HG02840 (cell line): ENCODE data around the gene HECTD4.

ENCODE experiments used
- ATAC-seq: cut with Tn5 transposase; IDR thresholded peaks from one replicate; pipeline ENCODE4 v1.9.1; 2021; ENCODE audit warnings: mild to moderate bottlenecking, moderate library complexity, moderate number of reproducible peaks; ENCODE audit not compliant: unreplicated experiment, low FRiP score

Gene HECTD4

DNA sequence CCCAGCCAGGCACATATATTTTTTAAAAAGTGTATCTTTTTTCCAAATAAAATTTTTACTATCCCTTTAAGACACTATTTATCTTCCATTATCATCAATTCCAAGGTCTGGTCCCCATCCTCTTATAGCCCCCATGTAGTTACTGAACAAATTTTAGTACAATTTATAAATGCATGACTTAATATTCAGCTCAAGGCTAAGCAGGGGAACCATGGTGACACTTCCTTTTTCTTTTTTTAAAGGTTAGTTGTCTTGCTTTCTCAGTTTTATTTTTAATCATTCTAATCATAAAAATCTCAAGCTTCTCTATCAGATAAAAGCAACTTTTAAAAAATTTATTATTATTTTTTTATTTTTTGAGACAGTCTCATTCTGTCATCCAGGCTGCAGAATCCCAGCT is 164.6 kb downstream of the HECTD4 start:
- ATAC-seq: no peak

DNA sequence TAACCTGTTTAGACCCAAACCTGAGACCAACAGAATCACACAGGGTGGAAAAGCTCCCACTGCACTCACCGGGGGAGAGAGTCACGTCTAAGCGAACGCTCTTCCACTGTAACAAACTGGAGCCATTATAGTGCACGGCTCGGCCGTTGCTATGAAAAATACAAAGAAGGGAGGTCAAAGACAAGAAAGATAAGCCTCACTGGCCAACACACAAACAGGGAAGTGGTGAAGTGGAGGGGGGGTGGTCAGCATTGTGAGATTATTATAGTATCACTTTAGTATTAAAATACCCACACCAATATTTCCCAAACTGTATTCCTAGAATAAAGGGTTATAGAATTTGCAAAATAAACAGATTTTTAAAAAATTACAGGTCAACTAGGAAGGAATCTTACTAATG is 166.0 kb downstream of the HECTD4 start:
- no peak for ATAC-seq

DNA sequence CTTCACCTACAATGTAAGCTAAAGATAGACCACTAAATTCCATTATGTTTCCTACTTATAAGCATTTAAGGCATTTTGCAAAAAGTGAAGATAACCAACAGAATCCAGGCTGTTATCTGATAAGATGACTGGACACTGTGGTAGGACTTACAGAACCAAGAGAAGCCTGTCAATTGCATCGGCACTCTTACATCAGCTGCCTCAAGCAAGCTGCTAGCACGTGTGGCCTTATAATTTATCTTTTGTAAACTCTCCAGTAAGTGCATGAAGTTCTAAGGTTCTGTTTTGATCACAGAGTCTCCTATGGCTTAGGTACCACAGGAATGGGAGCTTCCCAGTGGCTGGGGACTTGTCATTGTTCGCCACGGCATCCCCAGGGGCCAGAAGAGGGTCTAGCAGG is 168.2 kb downstream of the HECTD4 start:
- ATAC-seq: no peak

DNA sequence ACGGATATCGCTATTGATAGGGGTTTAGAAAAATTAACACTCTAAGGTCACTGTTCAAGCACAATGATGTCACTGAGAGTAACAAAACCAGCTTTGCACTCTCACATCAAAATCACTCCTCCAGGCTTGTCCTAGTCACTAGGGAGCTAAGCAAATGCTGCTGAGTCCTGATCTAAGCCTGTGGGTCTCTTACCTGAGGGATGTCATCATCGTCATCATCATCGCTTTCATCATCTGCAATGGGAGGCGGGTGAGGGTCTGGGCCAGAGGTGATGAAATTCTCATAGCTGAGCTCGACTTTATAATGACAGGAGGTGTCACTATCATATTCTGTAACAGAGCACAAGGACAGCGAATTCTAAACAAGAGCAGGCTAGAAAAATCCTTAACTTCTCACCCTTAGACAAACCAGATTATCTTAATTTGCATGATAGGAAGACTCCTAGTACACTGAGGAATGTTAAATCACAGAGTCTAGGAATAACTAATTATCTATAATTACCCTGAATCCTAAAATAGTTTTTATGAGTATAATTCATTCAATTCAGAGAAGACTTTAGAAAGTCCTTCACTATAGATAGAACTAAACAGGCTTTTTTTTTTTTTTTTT is 173.8 kb downstream of the HECTD4 start:
- ATAC-seq: no peak

DNA sequence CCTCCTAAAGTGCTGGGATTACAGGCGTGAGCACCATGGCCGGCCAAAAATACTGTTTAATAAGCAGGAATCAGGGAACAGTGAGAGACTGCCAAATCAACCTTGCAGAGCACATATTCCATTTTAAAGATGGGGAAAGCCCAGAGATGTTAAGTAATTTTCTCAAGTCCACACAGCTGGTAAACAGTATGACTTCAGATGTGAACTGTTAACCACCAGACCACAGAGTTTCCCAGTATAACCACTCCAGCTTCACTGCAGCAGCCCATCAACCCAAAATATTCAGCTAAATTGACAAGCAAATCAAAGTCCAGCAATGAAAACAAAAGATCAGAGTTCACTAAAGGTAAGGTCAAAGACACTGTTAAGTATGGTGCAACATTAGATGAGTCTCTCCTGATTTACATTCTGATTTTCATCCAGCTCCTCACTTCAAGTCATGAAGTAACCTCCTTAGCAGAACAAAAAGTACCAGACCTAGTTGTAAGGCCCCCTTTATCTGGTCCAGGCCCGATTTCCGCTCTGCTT is 174.8 kb downstream of the HECTD4 start:
- no peak for ATAC-seq

DNA sequence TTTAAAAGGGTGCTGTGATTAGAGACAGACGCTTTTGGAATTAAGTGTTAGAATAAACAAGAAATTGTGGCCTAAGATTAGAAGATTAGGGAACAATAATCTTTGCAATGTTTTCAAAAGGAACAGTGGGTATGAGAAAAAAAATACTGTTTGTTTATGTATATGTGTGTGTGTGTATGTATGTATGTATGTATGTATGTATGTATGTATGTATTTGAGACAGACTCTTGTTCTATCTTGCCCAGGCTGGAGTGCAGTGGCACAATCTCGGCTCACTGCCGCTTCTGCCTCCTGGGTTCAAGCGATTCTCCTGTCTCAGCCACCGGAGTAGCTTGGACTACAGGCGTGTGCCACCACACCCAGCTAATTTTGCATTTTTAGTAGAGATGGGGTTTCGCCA is 175.3 kb downstream of the HECTD4 start:
- ATAC-seq: no peak

DNA sequence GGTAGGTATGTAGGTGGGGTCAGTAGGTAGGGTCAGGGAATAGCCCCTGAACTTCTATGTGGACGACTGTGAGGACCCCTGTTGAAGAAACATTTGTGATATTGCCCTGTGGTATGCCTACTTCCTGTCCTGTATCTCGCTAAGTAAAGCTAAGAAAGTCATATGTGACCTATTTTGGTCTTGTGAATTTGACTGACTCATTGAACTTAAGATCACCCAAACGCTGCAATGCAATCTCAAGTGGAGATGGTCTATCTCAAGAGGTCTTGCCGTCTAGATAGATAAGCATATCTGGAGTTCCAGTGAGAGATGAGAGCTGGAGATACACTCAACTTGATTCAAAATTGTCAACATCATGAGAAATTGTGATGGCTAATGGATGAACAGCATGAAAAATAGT is 183.1 kb downstream of the HECTD4 start:
- ATAC-seq: no peak

DNA sequence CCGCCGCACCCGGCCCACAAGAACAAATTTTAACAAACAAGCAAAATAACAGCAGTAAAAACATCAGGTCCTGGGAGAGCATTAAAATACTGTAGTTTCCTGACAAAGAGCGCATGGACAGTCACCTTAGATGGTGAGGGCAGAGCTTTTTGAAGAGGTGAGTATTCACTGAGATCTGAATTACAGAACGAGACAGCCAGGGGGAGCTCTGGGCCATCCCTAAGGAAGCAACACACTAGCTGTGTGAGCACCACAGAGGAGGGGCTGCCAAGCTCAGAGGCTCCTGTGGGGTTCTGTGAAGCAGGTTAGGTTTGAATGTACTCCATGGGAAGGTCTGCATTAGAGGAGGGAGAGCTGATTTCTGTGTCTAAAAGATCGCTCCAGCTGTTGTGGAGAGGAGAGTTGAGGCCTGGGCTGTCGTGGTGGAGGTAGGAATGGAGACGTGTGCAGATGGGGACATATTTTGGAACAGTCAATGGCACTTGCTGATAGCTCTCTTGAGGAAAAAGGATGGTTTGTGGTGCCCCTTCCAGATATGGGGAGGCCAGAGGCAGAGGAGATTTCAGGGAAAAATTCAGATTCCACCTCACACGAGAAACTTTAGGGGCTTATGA is 184.0 kb downstream of the HECTD4 start:
- no peak for ATAC-seq

DNA sequence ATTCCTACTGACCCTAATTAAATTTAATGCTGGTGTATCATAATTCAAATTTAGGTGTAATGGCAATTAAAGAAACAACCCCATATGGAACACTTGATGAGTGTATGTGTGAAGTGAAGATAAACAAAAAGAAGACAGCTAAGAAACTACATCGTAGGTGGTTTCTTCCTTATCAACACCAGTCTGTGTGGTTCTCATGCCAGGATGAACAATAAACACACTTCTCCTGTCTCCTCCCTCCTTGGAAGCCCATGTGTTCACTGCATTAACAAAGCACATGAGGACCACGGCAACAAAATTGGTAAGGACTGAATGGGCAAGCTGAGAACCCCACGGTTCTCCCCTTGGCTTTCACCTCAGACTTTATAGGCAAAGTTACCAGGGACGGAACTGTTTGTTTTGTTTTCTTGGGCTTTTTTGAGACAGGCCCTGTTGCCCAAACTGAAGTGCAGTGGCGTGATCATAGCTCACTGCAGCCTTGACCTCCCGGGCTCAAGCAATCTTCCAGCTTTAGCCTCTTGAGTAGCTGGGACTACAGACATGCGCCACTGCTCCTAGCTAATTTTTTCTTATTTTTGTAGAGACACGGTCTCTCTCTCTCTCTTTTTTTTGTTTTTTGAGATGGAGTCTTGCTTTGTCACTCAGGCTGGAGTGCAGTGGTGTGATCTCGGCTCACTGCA is 185.9 kb downstream of the HECTD4 start:
- no peak for ATAC-seq

DNA sequence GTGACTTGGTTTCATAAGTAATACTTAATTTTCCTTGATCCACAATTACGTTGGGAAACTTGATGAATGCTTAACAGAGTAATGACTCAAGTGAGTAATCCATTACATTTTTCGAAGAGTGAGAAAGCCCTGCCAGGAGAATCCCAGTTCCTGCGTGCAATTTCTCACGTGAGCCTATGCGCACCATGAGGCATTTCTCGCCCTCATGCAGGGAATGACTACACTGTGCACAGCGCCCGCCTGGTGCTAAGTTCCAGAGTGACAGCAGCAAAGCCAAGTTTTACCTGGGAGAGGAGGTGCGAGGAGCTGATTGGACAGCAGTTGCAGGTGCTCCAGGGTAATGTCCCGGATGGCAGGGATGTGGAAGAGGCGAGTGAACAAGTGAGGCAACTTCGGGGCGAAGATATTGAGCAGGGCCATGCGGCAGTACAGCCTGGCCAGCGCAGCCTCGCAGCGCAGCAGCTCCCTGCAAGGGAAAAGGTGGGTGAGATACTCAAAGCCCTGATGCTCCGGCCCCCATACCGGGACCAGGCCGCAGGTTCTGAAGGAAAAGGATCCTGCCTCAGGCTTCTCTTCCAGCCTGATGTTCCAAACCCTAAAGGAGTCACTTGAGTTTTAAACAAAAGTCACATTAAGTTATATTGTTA is 187.5 kb downstream of the HECTD4 start:
- no peak for ATAC-seq

DNA sequence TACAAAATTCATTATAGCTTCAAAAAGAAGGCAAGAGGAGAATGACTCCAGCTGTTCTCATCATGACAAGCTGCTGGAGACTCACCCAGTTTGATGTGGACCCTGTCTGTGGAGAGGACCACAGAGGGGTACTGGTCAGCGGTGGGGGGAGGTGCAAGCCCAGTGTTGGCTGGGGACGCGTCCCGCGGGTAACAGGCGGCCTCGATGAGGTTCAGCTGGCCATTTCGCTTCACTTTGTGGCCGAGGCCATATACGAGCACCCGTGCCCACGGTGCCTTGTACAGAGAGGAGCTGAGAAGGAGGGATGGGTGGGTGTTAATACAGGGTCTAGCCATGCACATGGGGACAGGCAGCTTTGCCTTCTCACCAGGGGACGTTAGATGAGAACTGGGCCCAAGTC is 189.8 kb downstream of the HECTD4 start:
- no peak for ATAC-seq

DNA sequence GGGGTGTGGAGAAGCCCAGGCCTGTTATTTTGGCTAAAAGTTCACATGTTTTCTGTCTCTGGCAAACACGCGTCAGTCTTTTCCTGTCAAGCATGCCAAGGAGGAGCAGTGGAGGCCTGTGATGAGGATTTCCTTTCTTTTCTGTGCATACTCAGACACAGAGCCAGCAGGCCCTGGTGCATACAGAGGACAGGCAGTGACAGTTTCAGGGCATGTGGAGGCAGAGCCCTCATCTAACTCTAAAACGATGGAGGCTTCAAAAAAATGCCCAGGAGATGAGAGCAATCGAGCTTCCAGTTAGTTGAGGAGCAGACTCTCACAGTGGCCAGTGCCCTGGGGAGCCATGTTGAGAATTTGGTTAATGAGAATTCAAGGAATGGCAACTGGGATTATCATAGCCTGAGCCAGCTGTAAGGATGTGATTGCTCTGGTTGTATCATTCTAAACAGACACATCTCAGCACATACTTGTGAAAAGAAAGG is 190.3 kb downstream of the HECTD4 start:
- no peak for ATAC-seq

DNA sequence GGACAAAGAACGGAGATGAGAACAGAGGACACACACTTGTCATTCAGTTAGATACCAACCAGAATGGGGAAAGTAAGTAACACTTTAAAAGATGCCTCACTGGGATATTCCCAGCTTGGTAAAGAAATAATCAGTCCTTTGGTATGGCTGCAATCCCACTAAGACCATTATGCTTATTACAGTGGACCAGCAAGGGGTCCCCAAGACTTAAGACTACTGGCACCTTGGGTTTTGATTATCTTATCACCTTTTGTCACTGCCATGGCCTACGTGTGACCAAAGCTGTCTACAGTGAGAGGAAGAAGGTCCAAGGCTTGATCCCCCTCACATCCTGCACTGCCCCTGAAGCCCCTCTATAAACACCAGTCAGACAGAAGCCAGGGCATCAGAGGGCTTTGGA is 191.0 kb downstream of the HECTD4 start:
- no peak for ATAC-seq

DNA sequence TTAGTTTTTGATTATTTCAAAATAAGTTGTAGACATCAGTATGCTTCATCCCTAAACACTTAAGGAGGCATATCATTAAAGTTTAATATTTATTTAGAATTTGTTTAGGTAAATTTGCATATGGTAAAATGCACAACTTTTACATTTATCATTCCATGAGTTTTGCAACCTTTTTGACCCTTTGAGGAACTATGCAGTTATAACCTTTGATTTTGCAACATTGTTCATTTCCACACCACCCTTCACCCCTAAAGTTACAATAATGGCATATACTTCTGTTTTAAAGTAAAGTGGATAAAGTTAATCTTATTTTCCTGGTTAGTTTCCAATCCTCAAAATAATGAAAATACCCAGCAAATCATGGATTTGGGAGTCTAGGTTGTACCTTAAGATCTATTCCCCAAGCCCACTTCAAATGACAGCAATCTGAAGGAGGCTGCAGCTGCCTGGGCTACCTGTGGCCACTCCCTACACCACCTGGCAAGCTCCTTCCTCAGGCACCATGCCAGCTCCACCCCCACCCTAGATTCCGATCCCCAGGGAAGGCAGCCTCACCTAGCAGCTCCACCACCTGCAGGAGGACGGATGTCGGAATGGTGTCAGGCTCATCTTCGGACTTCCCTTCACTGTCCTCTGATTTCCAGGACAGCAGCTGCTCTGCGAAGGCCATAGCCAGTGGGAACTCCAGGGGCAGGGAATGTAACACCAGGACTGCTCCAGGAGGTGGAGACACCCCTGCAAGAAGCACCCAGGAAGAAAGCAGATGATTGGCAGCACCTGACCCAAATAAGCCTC is 191.8 kb downstream of the HECTD4 start:
- ATAC-seq: no peak

DNA sequence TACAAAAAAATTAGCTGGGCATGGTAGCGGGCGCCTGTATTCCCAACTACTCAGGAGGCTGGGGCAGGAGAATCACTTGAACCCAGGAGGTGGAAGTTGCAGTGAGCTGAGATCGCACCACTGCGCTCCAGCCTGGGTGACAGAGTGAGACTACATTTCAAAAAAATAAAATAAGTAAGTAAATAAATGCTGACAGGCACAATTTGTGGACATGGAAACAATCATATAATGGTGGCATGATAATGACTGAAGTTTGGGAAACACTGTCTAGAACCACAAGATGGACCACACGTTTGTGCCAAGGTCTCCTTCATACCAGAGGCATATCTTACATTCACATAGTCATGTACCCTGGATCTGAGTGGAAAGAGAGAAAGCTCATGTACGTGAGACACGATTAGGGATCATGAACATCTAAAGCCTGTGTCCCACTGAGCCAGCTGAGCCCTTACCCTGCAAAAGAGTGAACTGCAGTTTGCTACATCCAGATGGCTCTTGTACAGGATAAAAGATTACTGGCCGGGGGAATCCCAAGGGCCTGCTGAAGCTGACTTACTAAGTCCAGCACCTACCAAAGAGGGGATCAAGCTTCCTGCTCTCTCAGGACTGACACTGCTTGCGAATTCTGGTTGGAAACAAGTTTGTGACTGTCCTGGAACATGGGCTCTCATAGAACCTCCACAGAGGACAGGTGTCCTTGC is 194.0 kb downstream of the HECTD4 start:
- no peak for ATAC-seq

DNA sequence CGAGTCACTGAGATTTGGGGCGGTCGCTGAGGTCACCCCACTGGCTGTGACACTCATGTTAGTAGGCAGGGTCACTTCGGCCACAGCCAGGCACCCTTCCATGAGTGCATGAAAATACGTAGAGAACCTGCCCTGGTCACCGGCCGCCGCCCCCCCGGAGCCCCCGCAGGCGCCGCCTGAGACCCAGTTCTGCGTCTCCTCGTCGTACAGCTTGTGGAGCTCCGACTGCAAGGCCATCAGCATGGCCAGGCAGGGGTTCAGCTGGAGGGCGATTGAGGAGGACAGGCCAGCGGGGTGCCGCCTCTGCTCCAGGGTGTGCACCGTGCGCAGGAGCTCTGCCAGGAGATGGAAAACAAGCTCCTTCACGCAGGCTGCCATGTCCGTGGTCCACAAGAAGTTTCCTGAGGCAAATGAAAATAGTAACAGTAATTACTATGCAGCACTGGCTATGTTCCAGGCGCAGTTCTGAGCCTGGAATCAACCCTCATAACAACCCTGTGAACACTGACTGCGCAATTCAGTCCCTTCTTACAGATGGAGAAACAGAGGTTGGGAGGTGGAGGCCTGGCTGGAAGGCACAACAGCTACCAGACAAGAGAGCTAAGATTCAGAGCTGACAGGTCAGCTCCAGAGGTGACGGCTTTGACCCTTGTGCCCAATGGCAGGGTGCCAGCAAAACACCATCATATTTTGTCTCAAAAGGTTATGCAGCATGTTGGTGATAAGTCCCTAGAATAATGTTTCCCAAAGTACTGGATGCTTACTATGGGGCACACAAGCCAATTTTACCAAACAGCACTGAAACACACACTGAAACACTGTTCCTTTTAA is 196.9 kb downstream of the HECTD4 start:
- no peak for ATAC-seq

DNA sequence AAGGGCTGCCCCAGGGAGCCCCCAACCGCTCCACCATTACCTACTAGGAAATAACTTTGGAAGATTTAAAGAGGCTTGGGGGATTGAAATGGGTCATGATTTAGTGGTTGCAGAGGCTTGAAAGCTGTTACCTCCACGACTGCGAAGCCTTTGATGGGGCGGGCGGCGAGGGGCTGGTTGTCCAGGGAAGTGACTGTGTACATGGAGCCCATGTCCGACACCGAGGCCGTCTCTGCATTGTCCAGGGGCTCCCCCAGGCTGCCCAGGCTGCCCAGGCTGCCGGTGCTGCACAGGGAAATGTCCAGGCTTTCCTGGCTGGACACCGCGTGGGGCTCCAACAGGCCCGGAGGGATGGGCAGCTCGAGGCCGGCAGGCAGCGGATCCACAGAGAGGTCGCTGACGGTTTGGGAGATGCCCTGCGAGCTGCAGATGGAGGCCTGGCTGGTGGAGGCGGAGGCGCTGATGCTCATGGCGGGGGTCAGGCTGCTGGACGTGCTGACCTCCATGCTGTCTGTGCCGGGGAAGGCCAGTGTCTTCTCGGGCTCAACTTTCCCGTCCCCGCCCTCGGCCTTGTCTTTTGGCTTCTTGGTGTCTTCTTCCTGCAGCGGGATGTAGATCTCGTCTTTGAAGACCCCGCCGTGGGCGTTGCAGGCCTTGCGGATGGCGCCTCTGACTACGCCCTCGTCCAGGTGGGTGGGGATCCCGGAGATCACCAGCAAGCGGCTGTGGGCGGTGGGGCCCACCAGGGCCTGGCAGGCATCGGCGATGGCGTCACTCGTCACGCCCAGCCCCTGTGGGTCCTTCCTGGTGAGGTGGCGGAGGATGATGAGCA is 198.0 kb downstream of the HECTD4 start:
- ATAC-seq: no peak
